ENCODE measurements around the gene SNCA. TPM values are rescaled to one million over a fixed set of nuclear protein-coding genes. Genes with fewer than 3 reads are reported as not detected.

Gene SNCA
- total RNA-seq, 1 experiment from 2014 or later: 6.0 TPM

DNA sequence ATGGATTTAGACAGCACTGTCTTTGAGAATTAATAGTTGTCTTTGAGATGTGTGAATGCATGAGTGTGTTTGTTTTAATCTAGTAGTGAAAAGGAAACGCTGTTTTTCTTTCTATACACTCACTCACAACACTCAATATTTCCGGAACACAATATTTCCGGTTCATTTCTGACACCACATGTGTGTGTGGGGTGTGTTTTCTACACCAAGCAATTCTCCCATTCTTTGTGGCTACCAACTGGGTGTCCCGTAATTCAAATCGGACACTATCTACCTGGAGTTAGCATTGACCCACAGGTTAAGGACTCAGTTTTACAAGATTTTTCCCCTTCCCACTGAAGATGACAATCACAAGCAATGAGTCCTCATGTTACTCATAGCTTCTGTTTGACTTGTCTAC, 113.9 kb downstream of the SNCA start:
- ChIA-PET CTCF (no interaction called here), POLR2A (no interaction called here)
- no peaks in the 10 kb centered on the region for H3K9me3 ChIP-seq (ENCODE audit: control insufficient read depth, insufficient read depth, low read depth, low read length)
- H3K36me3 ChIP-seq (ENCODE audit: control insufficient read depth, insufficient read depth, low read length): no peaks in the 10 kb centered on the region
- no peaks in the 10 kb centered on the region for H3K4me1 ChIP-seq (ENCODE audit: control insufficient read depth, insufficient read depth, low read length)
- no peak overlapping the region for H3K4me3 ChIP-seq (ENCODE audit: low read depth in 2 of 2, low read length in 2 of 2)
- intact Hi-C loops (cut with micrococcal nuclease; ENCODE audit: unreplicated experiment) (no loop called here), in situ Hi-C loops (cut with HindIII; ENCODE audit: low pct_unique_long_range_greater_than_20kb, low sequenced_read_pairs) (no loop called here)
- H3K27ac ChIP-seq (ENCODE audit: low read length): no peak overlapping the region
- DNase-seq (ENCODE audit: low read depth, low spot score): no peak
- no peak for ATAC-seq
- no TSS peak for BruUV-seq (replicated peaks)
- TF ChIP-seq, protein P1, sequence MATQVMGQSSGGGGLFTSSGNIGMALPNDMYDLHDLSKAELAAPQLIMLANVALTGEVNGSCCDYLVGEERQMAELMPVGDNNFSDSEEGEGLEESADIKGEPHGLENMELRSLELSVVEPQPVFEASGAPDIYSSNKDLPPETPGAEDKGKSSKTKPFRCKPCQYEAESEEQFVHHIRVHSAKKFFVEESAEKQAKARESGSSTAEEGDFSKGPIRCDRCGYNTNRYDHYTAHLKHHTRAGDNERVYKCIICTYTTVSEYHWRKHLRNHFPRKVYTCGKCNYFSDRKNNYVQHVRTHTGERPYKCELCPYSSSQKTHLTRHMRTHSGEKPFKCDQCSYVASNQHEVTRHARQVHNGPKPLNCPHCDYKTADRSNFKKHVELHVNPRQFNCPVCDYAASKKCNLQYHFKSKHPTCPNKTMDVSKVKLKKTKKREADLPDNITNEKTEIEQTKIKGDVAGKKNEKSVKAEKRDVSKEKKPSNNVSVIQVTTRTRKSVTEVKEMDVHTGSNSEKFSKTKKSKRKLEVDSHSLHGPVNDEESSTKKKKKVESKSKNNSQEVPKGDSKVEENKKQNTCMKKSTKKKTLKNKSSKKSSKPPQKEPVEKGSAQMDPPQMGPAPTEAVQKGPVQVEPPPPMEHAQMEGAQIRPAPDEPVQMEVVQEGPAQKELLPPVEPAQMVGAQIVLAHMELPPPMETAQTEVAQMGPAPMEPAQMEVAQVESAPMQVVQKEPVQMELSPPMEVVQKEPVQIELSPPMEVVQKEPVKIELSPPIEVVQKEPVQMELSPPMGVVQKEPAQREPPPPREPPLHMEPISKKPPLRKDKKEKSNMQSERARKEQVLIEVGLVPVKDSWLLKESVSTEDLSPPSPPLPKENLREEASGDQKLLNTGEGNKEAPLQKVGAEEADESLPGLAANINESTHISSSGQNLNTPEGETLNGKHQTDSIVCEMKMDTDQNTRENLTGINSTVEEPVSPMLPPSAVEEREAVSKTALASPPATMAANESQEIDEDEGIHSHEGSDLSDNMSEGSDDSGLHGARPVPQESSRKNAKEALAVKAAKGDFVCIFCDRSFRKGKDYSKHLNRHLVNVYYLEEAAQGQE (IDR thresholded peaks at IDR 0.05; ENCODE audit: insufficient read depth in 1 of 2, low read depth in 2 of 2, low read length in 1 of 2): no peak
- TF ChIP-seq POLR2AphosphoS5 (IDR thresholded peaks at IDR 0.05; ENCODE audit: low read depth, low read length): no peak
- H3K27me3 ChIP-seq (ENCODE audit: control insufficient read depth, insufficient read depth, low read length): no peaks in the 10 kb centered on the region

DNA sequence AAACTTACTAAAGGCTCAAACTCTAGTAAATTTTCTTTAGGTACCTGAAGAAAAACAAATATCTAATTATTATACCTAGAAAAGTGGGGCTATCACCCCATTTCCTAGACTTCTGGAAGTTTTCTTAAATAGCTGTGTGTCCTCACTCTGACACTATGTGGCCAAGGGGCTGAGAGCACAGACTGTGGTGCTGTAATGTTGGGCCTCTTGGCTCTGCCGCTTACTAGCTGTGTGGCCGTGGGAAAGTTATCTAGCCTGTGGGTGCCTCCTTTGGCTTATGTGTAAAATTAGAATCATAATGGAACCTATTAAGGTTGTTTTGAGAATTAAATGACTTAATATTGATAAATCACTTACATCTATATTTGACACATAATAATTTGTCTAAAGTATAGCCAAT, 114.4 kb downstream of the SNCA start:
- ATAC-seq (no peak), DNase-seq (ENCODE audit: low read depth, low spot score) (no peak)
- H3K9me3 ChIP-seq (ENCODE audit: control insufficient read depth, insufficient read depth, low read depth, low read length): no peaks in the 10 kb centered on the region
- intact Hi-C loops (cut with micrococcal nuclease; ENCODE audit: unreplicated experiment) (no loop called here), in situ Hi-C loops (cut with HindIII; ENCODE audit: low pct_unique_long_range_greater_than_20kb, low sequenced_read_pairs) (no loop called here)
- no peak overlapping the region for H3K4me3 ChIP-seq (ENCODE audit: low read depth in 2 of 2, low read length in 2 of 2)
- no TSS peak for BruUV-seq (replicated peaks)
- ChIA-PET CTCF (no interaction called here), POLR2A (no interaction called here)
- H3K27me3 ChIP-seq (ENCODE audit: control insufficient read depth, insufficient read depth, low read length): no peaks in the 10 kb centered on the region
- H3K4me1 ChIP-seq (ENCODE audit: control insufficient read depth, insufficient read depth, low read length): no peaks in the 10 kb centered on the region
- no peak overlapping the region for H3K27ac ChIP-seq (ENCODE audit: low read length)
- TF ChIP-seq SIN3A (IDR thresholded peaks at IDR 0.05; ENCODE audit: borderline replicate concordance, insufficient read depth, low read depth, low read length): no peak
- TF ChIP-seq, protein P1 (IDR thresholded peaks at IDR 0.05; ENCODE audit: insufficient read depth in 1 of 2, low read depth in 2 of 2, low read length in 1 of 2): no peak
- TF ChIP-seq TCF7L2 (IDR thresholded peaks at IDR 0.05; ENCODE audit: low read depth, low read length): no peak
- no peak for TF ChIP-seq POLR2AphosphoS5 (IDR thresholded peaks at IDR 0.05; ENCODE audit: low read depth, low read length)
- TF ChIP-seq, protein P2, sequence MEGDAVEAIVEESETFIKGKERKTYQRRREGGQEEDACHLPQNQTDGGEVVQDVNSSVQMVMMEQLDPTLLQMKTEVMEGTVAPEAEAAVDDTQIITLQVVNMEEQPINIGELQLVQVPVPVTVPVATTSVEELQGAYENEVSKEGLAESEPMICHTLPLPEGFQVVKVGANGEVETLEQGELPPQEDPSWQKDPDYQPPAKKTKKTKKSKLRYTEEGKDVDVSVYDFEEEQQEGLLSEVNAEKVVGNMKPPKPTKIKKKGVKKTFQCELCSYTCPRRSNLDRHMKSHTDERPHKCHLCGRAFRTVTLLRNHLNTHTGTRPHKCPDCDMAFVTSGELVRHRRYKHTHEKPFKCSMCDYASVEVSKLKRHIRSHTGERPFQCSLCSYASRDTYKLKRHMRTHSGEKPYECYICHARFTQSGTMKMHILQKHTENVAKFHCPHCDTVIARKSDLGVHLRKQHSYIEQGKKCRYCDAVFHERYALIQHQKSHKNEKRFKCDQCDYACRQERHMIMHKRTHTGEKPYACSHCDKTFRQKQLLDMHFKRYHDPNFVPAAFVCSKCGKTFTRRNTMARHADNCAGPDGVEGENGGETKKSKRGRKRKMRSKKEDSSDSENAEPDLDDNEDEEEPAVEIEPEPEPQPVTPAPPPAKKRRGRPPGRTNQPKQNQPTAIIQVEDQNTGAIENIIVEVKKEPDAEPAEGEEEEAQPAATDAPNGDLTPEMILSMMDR (IDR thresholded peaks at IDR 0.05): no peak
- H3K36me3 ChIP-seq (ENCODE audit: control insufficient read depth, insufficient read depth, low read length): no peaks in the 10 kb centered on the region

Data from Panc1 (cell line).